HG02840 (cell line): Measurements from ENCODE around the gene GINS1.
"Not testable (repeated sequence)": the region's sequence is repeated elsewhere in the genome, so short reads cannot be mapped to it uniquely, and the experiment has no call there.

Experiments
- ATAC-seq: cut with Tn5 transposase; IDR thresholded peaks from one replicate; pipeline ENCODE4 v1.9.1; 2021; ENCODE audit warnings: mild to moderate bottlenecking, moderate library complexity, moderate number of reproducible peaks; ENCODE audit not compliant: unreplicated experiment, low FRiP score

The GINS1 gene

GRCh38 chr20:25389401-25389857, 18.0 kb upstream of the GINS1 start:
- peak; percentile 2 for ATAC-seq

- ATAC-seq, result peak; percentile 29
These were observed 17.5 kb upstream of the GINS1 start for GRCh38 chr20:25389858-25390537.

- ATAC-seq, result peak; percentile 85
These were observed 16.6 kb upstream of the GINS1 start, which contains the start of gene ABHD12 for GRCh38 chr20:25390538-25391528. ABHD12 (minus strand) TSS chr20:25390835; CDS start chr20:25390703, 132 bp downstream.

- ATAC-seq, result no peak
These were observed 13.2 kb upstream of the GINS1 start for GRCh38 chr20:25394276-25394675.

- no peak for ATAC-seq
These were observed 12.5 kb upstream of the GINS1 start for GRCh38 chr20:25394996-25395395.

GRCh38 chr20:25397096-25397495, 10.4 kb upstream of the GINS1 start:
- ATAC-seq, result no peak

- ATAC-seq, result no peak
These were observed 9.7 kb upstream of the GINS1 start for GRCh38 chr20:25397821-25398220.

GRCh38 chr20:25398376-25399036, 9.0 kb upstream of the GINS1 start:
- ATAC-seq, result no peak

- no peak for ATAC-seq
These were observed 8.4 kb upstream of the GINS1 start for GRCh38 chr20:25399037-25399430.

- ATAC-seq, result not testable (repeated sequence)
These were observed 7.2 kb upstream of the GINS1 start for GRCh38 chr20:25400291-25400732.

GRCh38 chr20:25402583-25402982, 4.9 kb upstream of the GINS1 start:
- no peak for ATAC-seq

GRCh38 chr20:25408170-25408547, 686 bp downstream of the GINS1 start:
- no peak for ATAC-seq

GRCh38 chr20:25408890-25409289, 1.4 kb downstream of the GINS1 start:
- no peak for ATAC-seq

GRCh38 chr20:25418776-25419175, 11.3 kb downstream of the GINS1 start:
- ATAC-seq, result no peak

GRCh38 chr20:25421102-25421501, 13.6 kb downstream of the GINS1 start:
- ATAC-seq, result no peak

- ATAC-seq, result no peak
These were observed 14.6 kb downstream of the GINS1 start for GRCh38 chr20:25422032-25422431.

GRCh38 chr20:25424536-25424935, 17.1 kb downstream of the GINS1 start:
- no peak for ATAC-seq

GRCh38 chr20:25437153-25437581, 29.7 kb downstream of the GINS1 start:
- no peak for ATAC-seq

GRCh38 chr20:25439328-25439727, 31.9 kb downstream of the GINS1 start:
- no peak for ATAC-seq

- no peak for ATAC-seq
These were observed 37.1 kb downstream of the GINS1 start for GRCh38 chr20:25444556-25444955.

- no peak for ATAC-seq
These were observed 40.2 kb downstream of the GINS1 start for GRCh38 chr20:25447671-25448070.
